HG03469 (cell line): ENCODE measurements around the gene SPP1.
A peak's percentile ranks its signal among the peaks of the same experiment; 100 is the strongest.
"Not testable (repeated sequence)": the region's sequence is repeated elsewhere in the genome, so short reads cannot be mapped to it uniquely, and the experiment has no call there.

ENCODE experiments used
- ATAC-seq: cut with Tn5 transposase; IDR thresholded peaks from one replicate; pipeline ENCODE4 v1.9.1; 2021; ENCODE audit warnings: mild to moderate bottlenecking, moderate library complexity, moderate number of reproducible peaks; ENCODE audit not compliant: unreplicated experiment

Gene SPP1

GRCh38 chr4:87985097-87985886 is 9.8 kb downstream of the SPP1 start:
- ATAC-seq = no peak

DNA sequence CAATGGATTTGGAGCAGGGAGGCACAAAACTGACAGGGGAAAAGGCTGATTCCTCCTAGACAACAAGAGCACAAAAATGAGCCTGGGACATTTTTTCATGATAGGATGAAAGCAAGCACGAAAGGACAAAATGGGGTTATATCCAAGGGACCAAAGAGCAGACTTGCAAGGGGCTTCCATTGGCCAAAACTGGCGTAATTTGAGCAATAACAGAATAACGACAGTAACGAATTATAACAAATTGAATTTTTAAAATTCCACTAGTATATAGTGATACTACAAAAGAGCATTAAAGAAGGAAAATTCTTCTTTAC is 10.3 kb downstream of the SPP1 start:
- no peak for ATAC-seq

GRCh38 chr4:87986508-87986907 is 11.0 kb downstream of the SPP1 start:
- no peak for ATAC-seq

GRCh38 chr4:87989765-87990164 is 14.3 kb downstream of the SPP1 start:
- no peak for ATAC-seq

- ATAC-seq = no peak
Measured at GRCh38 chr4:87995435-87995834, 19.9 kb downstream of the SPP1 start.

- not testable (repeated sequence) for ATAC-seq
Measured at GRCh38 chr4:87999191-87999691, 23.7 kb downstream of the SPP1 start.

GRCh38 chr4:88001871-88002270 is 26.4 kb downstream of the SPP1 start:
- ATAC-seq = no peak

GRCh38 chr4:88002786-88003185 is 27.3 kb downstream of the SPP1 start:
- ATAC-seq = no peak

DNA sequence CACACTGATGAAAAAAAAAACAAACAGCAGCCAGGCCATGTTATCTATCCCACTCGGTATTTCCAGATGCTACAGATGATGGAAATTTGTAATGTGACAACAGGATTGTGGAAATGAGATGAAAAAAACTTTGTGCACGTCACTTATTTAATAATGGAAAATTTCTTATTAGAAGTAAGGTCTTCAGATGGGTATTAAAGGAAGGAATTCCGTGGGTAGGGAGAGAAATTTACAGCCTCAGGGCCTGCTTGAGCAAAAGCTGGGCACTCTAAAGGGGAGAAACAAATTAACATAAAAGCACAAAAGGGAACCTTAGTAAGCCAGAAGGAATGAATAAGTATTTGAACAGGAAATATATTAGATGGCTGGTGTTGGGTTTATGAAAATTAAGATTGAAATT is 27.7 kb downstream of the SPP1 start:
- ATAC-seq = no peak

- no peak for ATAC-seq
Measured at GRCh38 chr4:88005076-88005475, 29.6 kb downstream of the SPP1 start.

GRCh38 chr4:88005946-88006345 is 30.4 kb downstream of the SPP1 start:
- ATAC-seq = no peak

- no peak for ATAC-seq
Measured at GRCh38 chr4:88006956-88007303, 31.4 kb downstream of the SPP1 start.

DNA sequence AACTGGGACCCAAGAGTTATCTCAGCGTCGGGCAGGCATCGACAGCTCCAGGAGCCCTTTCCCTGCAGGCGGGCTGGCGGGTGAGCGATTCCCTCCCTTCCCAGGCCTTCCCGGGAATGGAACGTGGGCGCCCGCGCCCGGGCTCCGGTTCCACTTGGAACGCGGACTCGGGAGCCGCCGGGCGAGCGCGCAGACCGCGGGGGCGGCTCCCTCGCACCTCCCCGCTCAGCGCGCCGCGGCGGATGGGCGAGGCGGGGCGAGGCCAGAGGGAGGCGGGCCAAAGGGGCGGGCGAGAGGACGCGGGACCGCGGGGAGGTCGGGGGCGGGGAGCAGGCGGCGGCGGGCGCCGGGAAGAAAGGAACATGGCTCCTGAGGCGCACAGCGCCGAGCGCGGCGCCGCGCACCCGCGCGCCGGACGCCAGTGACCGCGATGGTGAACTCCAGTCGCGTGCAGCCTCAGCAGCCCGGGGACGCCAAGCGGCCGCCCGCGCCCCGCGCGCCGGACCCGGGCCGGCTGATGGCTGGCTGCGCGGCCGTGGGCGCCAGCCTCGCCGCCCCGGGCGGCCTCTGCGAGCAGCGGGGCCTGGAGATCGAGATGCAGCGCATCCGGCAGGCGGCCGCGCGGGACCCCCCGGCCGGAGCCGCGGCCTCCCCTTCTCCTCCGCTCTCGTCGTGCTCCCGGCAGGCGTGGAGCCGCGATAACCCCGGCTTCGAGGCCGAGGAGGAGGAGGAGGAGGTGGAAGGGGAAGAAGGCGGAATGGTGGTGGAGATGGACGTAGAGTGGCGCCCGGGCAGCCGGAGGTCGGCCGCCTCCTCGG is 32.0 kb downstream of the SPP1 start, which contains the start of gene PKD2:
Gene PKD2, plus strand, starts transcription at position 332 of the 818 bp plus-strand sequence. Its CDS starts 99 bp downstream, at position 431.
- peak; percentile 64 for ATAC-seq

GRCh38 chr4:88008122-88008742 is 32.7 kb downstream of the SPP1 start:
- peak; percentile 17 for ATAC-seq

- no peak for ATAC-seq
Measured at GRCh38 chr4:88008743-88009171, 33.2 kb downstream of the SPP1 start.

DNA sequence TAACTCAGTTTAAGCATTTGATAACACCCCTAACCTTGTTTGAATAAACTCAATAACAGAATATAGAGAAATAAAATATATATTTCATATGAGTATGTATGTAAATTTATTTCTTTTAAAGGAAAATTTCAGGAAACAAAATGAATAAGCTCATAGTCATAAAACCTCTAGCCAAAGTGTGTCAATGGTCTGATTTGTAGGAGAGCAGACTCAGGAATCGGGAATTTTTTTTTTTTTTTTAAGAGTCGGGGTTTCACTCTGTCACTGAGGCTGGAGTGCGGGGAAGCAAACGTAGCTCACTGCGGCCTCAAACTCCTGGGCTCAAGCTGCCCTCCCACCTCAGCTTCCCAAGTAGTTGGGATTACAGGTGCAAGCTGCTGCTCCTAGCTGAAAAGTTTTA is 34.4 kb downstream of the SPP1 start:
- ATAC-seq = no peak

- no peak for ATAC-seq
Measured at GRCh38 chr4:88010966-88011365, 35.5 kb downstream of the SPP1 start.

GRCh38 chr4:88012647-88013046 is 37.1 kb downstream of the SPP1 start:
- ATAC-seq = peak; percentile 51

DNA sequence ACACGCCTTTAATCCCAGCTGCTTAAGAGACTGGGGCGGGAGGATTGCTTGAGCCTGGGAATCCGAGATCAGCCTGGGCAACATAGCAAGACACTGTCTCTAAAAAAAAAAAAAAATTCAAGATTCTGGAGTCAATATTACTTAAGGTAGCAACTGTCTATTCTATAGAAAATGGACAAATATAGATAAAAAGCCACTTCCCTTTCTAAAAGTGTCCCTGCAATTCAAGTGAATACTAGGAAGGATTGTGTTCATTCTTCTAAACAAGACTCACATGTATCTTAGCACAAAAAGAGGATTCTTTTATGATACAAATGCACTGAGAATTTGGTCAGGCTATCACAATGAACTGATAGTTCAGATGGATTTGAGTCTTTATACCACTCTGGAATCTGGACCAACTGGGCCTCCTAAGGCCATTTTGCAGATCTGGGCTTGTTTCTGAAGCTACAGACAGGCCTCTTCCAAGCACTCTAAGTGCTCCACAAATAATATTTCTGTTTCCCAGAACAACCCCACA is 38.9 kb downstream of the SPP1 start:
- ATAC-seq = no peak

DNA sequence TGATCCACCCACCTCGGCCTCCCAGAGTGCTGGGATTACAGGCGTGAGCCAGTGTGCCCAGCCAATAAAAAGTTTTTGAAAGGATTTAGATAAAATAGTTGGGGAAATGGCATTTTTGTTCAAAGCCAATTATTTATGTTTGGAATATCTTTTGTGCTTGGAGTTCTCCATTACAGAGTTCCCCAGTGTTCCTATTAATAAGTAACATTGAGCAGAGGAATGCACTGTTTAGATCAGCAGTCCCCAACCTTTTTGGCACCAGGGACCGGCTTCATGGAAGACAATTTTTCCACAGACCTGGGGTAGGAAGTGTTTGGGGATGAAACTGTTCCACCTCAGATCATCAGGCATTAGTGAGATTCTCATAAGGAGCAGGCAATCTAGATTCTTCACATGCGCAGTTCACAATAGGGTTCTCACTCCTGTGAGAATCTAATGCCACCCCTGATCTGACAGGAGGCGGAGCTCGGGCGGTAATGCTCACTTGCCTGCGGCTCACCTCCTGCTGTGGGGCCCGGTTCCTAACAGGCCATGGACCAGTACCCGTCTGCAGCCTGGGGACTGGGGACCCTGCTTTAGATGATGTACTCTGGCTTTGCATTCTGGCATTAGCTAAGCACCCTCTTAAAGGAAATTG is 40.3 kb downstream of the SPP1 start:
- ATAC-seq = no peak
